Heart right ventricle (tissue), 16 donors: ENCODE measurements around the gene SEMA4G. TPM values are rescaled to one million over a fixed set of nuclear protein-coding genes. Genes with fewer than 3 reads are reported as not detected.

Experiments used
- ATAC-seq, 8 donors: fragments of 200-7000 bp; cut with Tn5 transposase; one replicate each; pipeline ENCODE4 v1.9.1; 2020; ENCODE audit warnings: mild to moderate bottlenecking in 8 of 8, moderate library complexity in 8 of 8, moderate number of reproducible peaks in 1 of 8
- DNase-seq, 2 donors: peaks; one replicate each; pipeline ENCODE4 v3.0.0-alpha.2; 2020
- H3K27ac ChIP-seq, 10 donors: fragments of 200-600 bp; sonication (generic) in 2 of 10; one replicate each; pipeline versions ENCODE4 v1.5.0 to v1.8.0; 2020 to 2022; ENCODE audit warnings: mild to moderate bottlenecking in 3 of 10
- H3K27me3 ChIP-seq, 7 donors: fragments of 200-600 bp; one replicate each; pipeline ENCODE4 v1.8.0; 2021 to 2022; ENCODE audit warnings: mild to moderate bottlenecking in 2 of 7
- H3K36me3 ChIP-seq, 9 donors: fragments of 200-600 bp; sonication (generic) in 1 of 9; one replicate each; pipeline versions ENCODE4 v1.5.0 to v1.8.0; 2020 to 2022; ENCODE audit warnings: mild to moderate bottlenecking in 2 of 9
- H3K4me1 ChIP-seq, 9 donors: fragments of 200-600 bp; sonication (generic) in 1 of 9; one replicate each; pipeline versions ENCODE4 v1.5.0 to v1.8.0; 2020 to 2022; ENCODE audit warnings: mild to moderate bottlenecking in 4 of 9
- H3K4me3 ChIP-seq, 10 donors: fragments of 200-600 bp; sonication (generic) in 2 of 10; one replicate each; pipeline versions ENCODE4 v1.5.0 to v1.8.0; 2020 to 2022; ENCODE audit warnings: mild to moderate bottlenecking in 7 of 10, moderate library complexity in 2 of 10
- H3K9me3 ChIP-seq, 11 donors: fragments of 200-600 bp in 10 of 11; sonication (generic) in 2 of 11; one replicate each; pipeline versions ENCODE4 v1.5.0 to v1.8.0; 2013 to 2022; ENCODE audit warnings: mild to moderate bottlenecking in 2 of 11, control low read depth in 1 of 11, moderate library complexity in 1 of 11
- CTCF ChIP-seq, 9 donors: fragments of 200-600 bp; sonication (generic) in 2 of 9; IDR thresholded peaks; one replicate each; pipeline versions ENCODE4 v1.5.0 to v1.8.0; 2021 to 2022; ENCODE audit warnings: antibody characterized with exemption in 9 of 9, mild to moderate bottlenecking in 5 of 9, moderate library complexity in 1 of 9
- WGBS, 2 donors: extraction: QIAGEN DNeasy Blood & Tissue Kit; methylation state at CpG; one replicate each; pipeline ENCODE4 v1.1.7; 2013; ENCODE audit warnings: inconsistent platforms in 1 of 2; 5-methylcytosine and 5-hydroxymethylcytosine counted together
- intact Hi-C, 10 donors: fragments of 100-400 bp; cut with DNase I; formaldehyde crosslinking; loops; one replicate each; pipeline versions ENCODE4 v1.11.1 to v1.14.2; 2022
- long read RNA-seq, 3 donors: library from polyadenylated mRNA; unstranded; transcript quantifications; one replicate each; pipeline ENCODE4 v2.0.0, GENCODE V29; 2020 to 2021
- polyA plus RNA-seq, 2 donors: library from polyadenylated mRNA; stranded (reverse); fragments of 200-250 nt; gene quantifications; one replicate each; pipeline ENCODE4 v1.2.3, GENCODE V29; 2013
- total RNA-seq, 10 donors: library from RNA; stranded (reverse); fragmentation: NEBNext Ultra II Directional in 3 of 10; extraction: Animal tissue kit (Norgen Biotek cat#: 25700) in 3 of 10; gene quantifications; one replicate each; pipeline versions ENCODE4 v1.2.1 to v1.2.4, GENCODE V29; 2021 to 2023
- donor health status: Arrhythmogenic right ventricular cardiomyopathy.
- donor health status: ischemic (EF 13 %, LVEDD 7.1; RV severe dilation, severe dysfunction).
- donor health status: healthy with polysubstance abuse.
- donor health status: DM: no; HTN: yes; CAD: no.
- donor health status: DM: no; HTN: no; CAD: no.
- donor health status: ischemic (EF 25% LVEDD 6.9; RV normal size, moderate dysfunction).
- donor health status: ischemic (EF 25% LVEDD 5.7; RV mildly dilated, moderate dysfunction).
- donor health status: healthy.
- donor health status: DM: yes; HTN: yes; CAD: no.
- donor health status: Ischemic cardiomyopathy.
- donor health status: ischemic (EF 35%, LVEDD 5.7; RV mildly dilated, moderate dysfunction).
- donor health status: nonischemic (EF 11% LVEDD 7.7; RV severe dilation, severe dysfunction).
- donor health status: DM: yes; HTN: yes; CAD: no.
- donor health status: PGD.
- donor health status: ischemic (EF 29% LVEDD 5.4; RV normal size, mild dysfunction).
- donor health status: nonischemic (EF 23%, LVEDD 6.1; RV moderate dilation, normal function).

The SEMA4G gene
- total RNA-seq (1 to 10 TPM in 2 of 10 donors, under 1 TPM in 8; 0.26 to 1.6 (median 0.80) TPM), polyA plus RNA-seq (1 to 10 TPM in 1 of 2 donors, under 1 TPM in 1; 0.20 to 1.6 TPM)
- long read RNA-seq, donor 1, partial matches to known transcripts = 0 of 1 reads
- long read RNA-seq, donor 1, other reads (novel, unspliced or antisense) = 1 of 1 reads
- long read RNA-seq, donor 2, partial matches to known transcripts = 0 of 2 reads
- long read RNA-seq, donor 2, other reads (novel, unspliced or antisense) = 2 of 2 reads
- long read RNA-seq, donor 3 = 0 reads

- Histone ChIP-seq H3K9me3 (no peaks in the 10 kb centered on the region), H3K27ac (no peak within 1 kb of the TSS), H3K4me3 (peak within 1 kb of the TSS; percentile 27 to 67 (median 58)), H3K4me1 (peaks cover 3 to 23% (median 15%) of the 10 kb centered on the region in 9 donors), H3K27me3 (peaks cover 0 to 7% (median 0%) of the 10 kb centered on the region in 7 donors), H3K36me3 (peaks cover 0 to 25% (median 4%) of the 10 kb centered on the region in 9 donors)
- peak; percentile 41 to 77 (median 73) for TF ChIP-seq CTCF (IDR thresholded peaks at IDR 0.05)
- WGBS, 2 donors = 2% methylated on average over 67 to 70 of the region's 70 CpGs
- intact Hi-C loops = no loop called here
- ATAC-seq (peak; percentile 69 to 85 (median 81)), DNase-seq (peak; percentile 23 to 62)
Observed at GRCh38 chr10:100969187-100970075, at the start of gene SEMA4G. Gene SEMA4G, plus strand, starts transcription at chr10:100969504. Its CDS starts 3,409 bp downstream, at chr10:100972913.

GRCh38 chr10:100923580-100923979, 45.7 kb upstream of the SEMA4G start:
- H3K4me3 ChIP-seq = no peak overlapping the region
- ATAC-seq (no peak), DNase-seq (no peak)
- no peaks in the 10 kb centered on the region for H3K9me3 ChIP-seq
- intact Hi-C loops = no loop called here
- TF ChIP-seq CTCF (IDR thresholded peaks at IDR 0.05) = no peak
- no peaks in the 10 kb centered on the region for H3K27me3 ChIP-seq
- H3K36me3 ChIP-seq = peaks cover 0 to 99% (median 67%) of the 10 kb centered on the region in 9 donors
- no peak overlapping the region for H3K27ac ChIP-seq
- peaks cover 0 to 25% (median 3%) of the 10 kb centered on the region in 9 donors for H3K4me1 ChIP-seq

GRCh38 chr10:100927266-100927665, 42.0 kb upstream of the SEMA4G start:
- WGBS, 2 donors = 85 to 86% methylated on average over 5 of the region's 5 CpGs
- no peak overlapping the region for H3K27ac ChIP-seq
- TF ChIP-seq CTCF (IDR thresholded peaks at IDR 0.05) = no peak
- DNase-seq (no peak), ATAC-seq (no peak)
- no peaks in the 10 kb centered on the region for H3K9me3 ChIP-seq
- H3K36me3 ChIP-seq = peaks cover 0 to 99% (median 67%) of the 10 kb centered on the region in 9 donors
- H3K4me3 ChIP-seq = no peak overlapping the region
- no peaks in the 10 kb centered on the region for H3K27me3 ChIP-seq
- peaks cover 0 to 48% (median 8%) of the 10 kb centered on the region in 9 donors for H3K4me1 ChIP-seq
- intact Hi-C loops = no loop called here

- peak overlapping the region in 5 of 10 donors; percentile 9 to 69 (median 27) for H3K27ac ChIP-seq
- H3K9me3 ChIP-seq = no peaks in the 10 kb centered on the region
- peak in 2 of 8 donors; percentile 43 to 60 for ATAC-seq
- peaks cover 0 to 48% (median 8%) of the 10 kb centered on the region in 9 donors for H3K4me1 ChIP-seq
- H3K36me3 ChIP-seq = peaks cover 0 to 99% (median 67%) of the 10 kb centered on the region in 9 donors
- WGBS, 2 donors = 33 to 36% methylated on average over 1 of the region's 1 CpG
- no peak overlapping the region for H3K4me3 ChIP-seq
- DNase-seq = no peak
- TF ChIP-seq CTCF (IDR thresholded peaks at IDR 0.05) = no peak
- H3K27me3 ChIP-seq = no peaks in the 10 kb centered on the region
- intact Hi-C loops = no loop called here
Observed at GRCh38 chr10:100928039-100928438, 41.3 kb upstream of the SEMA4G start.
